ENCODE results near the gene RNF113B. TPM values are rescaled to one million over a fixed set of nuclear protein-coding genes. Genes with fewer than 3 reads are reported as not detected.
A peak's percentile ranks its signal among the peaks of the same experiment; 100 is the strongest.

Gene RNF113B
- total and polyA plus RNA-seq, 2 of the 13 experiments (the other 11 are each of a cell fraction or from before 2014, with no cell fraction given) = not detected

- peak; percentile 68; the same call in 1 of the 2 replicates for TF ChIP-seq TBX2 (CRISPR knock-in tag; IDR thresholded peaks at IDR 0.05; ENCODE audit: borderline replicate concordance)
- TF ChIP-seq IRF1 (CRISPR knock-in tag; IDR thresholded peaks at IDR 0.05; ENCODE audit: low read depth) = no peak
- TF ChIP-seq HNF4G (IDR thresholded peaks at IDR 0.05; ENCODE audit: borderline replicate concordance, low read depth, low read length) = 0 out of 2 replicates have a peak, but pooled peaks have one; percentile 5
- no peak; the same call in 1 of the 2 replicates for TF ChIP-seq HNF4G (CRISPR knock-in tag; IDR thresholded peaks at IDR 0.05; ENCODE audit: borderline replicate concordance, low read depth)
- peak; percentile 52; the same call in 1 of the 2 replicates for TF ChIP-seq MEF2D (CRISPR knock-in tag; IDR thresholded peaks at IDR 0.05)
- TF ChIP-seq SAFB2 (CRISPR knock-in tag; IDR thresholded peaks at IDR 0.05; ENCODE audit: borderline replicate concordance, low read depth) = peak; percentile 59; the same call in 1 of the 2 replicates
- peak; percentile 69 for TF ChIP-seq MED1 (CRISPR knock-in tag; IDR thresholded peaks at IDR 0.05)
- 0 out of 2 replicates have a peak, but pooled peaks have one; percentile 10 for TF ChIP-seq GATAD1 (CRISPR knock-in tag; IDR thresholded peaks at IDR 0.05)
- peak; percentile 14; the same call in 1 of the 2 replicates for TF ChIP-seq ZNF160 (CRISPR knock-in tag; IDR thresholded peaks at IDR 0.05)
- no peak for TF ChIP-seq ZNF7 (CRISPR knock-in tag; IDR thresholded peaks at IDR 0.05)
- TF ChIP-seq ZNF414 (CRISPR knock-in tag; IDR thresholded peaks at IDR 0.05) = peak; percentile 87
- 0 out of 2 replicates have a peak, but pooled peaks have one; percentile 24 for TF ChIP-seq ZNF776 (CRISPR knock-in tag; IDR thresholded peaks at IDR 0.05)
- peak; percentile 43; the same call in 1 of the 2 replicates for TF ChIP-seq POLR2G (IDR thresholded peaks at IDR 0.05; ENCODE audit: low read depth, low read length)
- TF ChIP-seq ZNF275 (CRISPR knock-in tag; IDR thresholded peaks at IDR 0.05; ENCODE audit: borderline replicate concordance) = no peak; the same call in 1 of the 2 replicates
- TF ChIP-seq SNAI1 (CRISPR knock-in tag; IDR thresholded peaks at IDR 0.05; ENCODE audit: borderline replicate concordance) = 0 out of 2 replicates have a peak, but pooled peaks have one; percentile 43
- TF ChIP-seq ZSCAN21 (CRISPR knock-in tag; IDR thresholded peaks at IDR 0.05; ENCODE audit: borderline replicate concordance) = 0 out of 2 replicates have a peak, but pooled peaks have one; percentile 19
- TF ChIP-seq MTA3 (CRISPR knock-in tag; IDR thresholded peaks at IDR 0.05) = no peak
- TF ChIP-seq ADNP (CRISPR knock-in tag; IDR thresholded peaks at IDR 0.05) = no peak
- TF ChIP-seq DDIT3 (CRISPR knock-in tag; IDR thresholded peaks at IDR 0.05) = peak; percentile 56; the same call in 1 of the 2 replicates
- peak; percentile 82; the same call in 1 of the 2 replicates for TF ChIP-seq BRD4 (CRISPR knock-in tag; IDR thresholded peaks at IDR 0.05)
- peak; percentile 50; the same call in 1 of the 2 replicates for TF ChIP-seq ZSCAN20 (CRISPR knock-in tag; IDR thresholded peaks at IDR 0.05; ENCODE audit: borderline replicate concordance)
- peak; percentile 79; the same call in 1 of the 2 replicates for TF ChIP-seq BATF2 (CRISPR knock-in tag; IDR thresholded peaks at IDR 0.05)
- TF ChIP-seq JUNB (CRISPR knock-in tag; IDR thresholded peaks at IDR 0.05; ENCODE audit: borderline replicate concordance) = no peak
- TF ChIP-seq HOXA9 (CRISPR knock-in tag; IDR thresholded peaks at IDR 0.05; ENCODE audit: borderline replicate concordance) = 0 out of 2 replicates have a peak, but pooled peaks have one; percentile 6
- TF ChIP-seq ZNF761 (CRISPR knock-in tag; conservative IDR thresholded peaks at IDR 0.05) = peak; percentile 78; the same call in 1 of the 2 replicates
Measured at GRCh38 chr13:98142380-98143156, 34.5 kb downstream of the RNF113B start, which contains the start of gene FARP1 (continued).
